ENCODE measurements around the gene NDUFA11.

GRCh38 chr19:5880604-5881078, 22.9 kb downstream of the NDUFA11 start:
- TF ChIP-seq CTCF (IDR thresholded peaks at IDR 0.05; ENCODE audit: borderline replicate concordance, extremely low read depth, low read length, poor library complexity, severe bottlenecking): no peak
- TF ChIP-seq EZH2 (IDR thresholded peaks at IDR 0.05; ENCODE audit: borderline replicate concordance, low read depth, low read length, severe bottlenecking): no peak

Measured in DND-41 (cell line).